Islet precursor cell (in vitro differentiated cells): ENCODE data around the gene SAMD4B.
"Not testable (repeated sequence)": the region's sequence is repeated elsewhere in the genome, so short reads cannot be mapped to it uniquely, and the experiment has no call there.

Source experiments
- DNase-seq: peaks from one replicate; pipeline ENCODE4 v3.0.0-alpha.2; 2018

SAMD4B gene

DNA sequence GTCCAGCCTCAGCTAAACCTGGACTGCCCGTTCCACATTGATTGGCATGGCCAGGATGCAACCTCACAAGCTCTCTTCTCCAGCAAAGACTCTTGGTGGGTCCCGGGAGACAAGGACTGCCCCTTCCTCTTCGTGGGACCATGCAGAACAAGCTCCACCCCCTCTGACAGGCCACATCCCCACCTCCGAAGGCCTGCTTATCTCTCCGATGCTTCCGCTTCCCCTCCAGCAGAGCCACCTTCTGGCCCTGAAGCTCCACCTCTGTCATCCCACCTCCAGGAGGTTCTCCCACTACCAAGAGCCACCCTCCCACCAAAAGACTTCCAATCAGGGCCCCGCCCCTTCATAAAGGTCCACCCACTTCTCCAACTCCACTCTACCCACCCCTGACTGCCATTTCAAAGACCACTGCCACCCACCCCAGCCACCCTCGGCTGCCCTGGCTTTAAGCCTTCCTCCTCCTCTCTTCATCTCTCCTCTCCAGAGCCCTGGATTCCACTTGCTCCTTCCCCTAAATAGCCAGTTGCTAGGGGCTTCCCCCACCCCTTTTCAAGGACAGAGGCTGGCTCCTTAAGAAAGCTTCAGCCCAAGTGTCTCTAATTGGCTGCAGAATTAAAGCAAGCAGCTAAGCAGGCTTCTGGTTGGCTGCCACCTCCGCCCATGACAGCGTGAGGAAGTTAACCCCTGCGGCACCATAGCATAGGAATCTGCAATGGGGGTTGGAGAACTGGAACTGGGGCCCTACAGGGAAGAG is 31.5 kb upstream of the SAMD4B start:
- no peak for DNase-seq

DNA sequence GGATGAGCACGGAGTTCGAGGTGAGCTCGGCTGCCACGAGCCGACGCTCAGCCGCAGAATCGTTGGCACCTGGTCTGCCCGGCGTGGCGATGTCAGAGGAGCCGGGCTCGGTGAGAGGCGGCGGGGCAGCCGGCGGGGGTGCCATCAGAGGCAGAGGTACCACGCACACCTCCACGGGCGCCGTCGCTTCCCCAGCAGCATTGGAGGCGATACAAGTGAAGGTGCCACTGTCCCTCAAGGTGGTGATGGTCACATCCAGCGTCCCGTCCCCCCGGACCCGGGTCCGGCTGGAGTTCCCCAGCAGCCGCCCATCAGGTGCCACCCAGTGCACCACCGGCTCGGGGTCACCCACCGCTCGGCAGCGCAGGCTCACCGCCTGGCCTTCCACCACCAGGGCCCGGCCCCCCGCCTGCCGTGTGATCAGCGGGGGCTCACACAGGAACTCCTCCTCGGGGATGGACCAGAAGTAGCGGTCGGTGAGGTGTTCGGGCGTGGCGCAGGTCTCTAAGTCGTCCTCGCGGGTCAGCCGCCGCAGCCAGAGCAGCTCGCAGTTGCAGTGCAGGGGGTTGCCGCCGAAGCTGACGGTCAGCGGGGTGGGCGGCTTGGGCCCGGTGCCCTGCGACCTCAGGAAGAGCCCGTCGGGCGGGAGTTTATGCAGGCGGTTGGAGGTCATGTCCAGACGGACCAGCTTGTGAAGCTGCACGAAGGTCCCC is 28.0 kb upstream of the SAMD4B start:
- DNase-seq, result no peak

DNA sequence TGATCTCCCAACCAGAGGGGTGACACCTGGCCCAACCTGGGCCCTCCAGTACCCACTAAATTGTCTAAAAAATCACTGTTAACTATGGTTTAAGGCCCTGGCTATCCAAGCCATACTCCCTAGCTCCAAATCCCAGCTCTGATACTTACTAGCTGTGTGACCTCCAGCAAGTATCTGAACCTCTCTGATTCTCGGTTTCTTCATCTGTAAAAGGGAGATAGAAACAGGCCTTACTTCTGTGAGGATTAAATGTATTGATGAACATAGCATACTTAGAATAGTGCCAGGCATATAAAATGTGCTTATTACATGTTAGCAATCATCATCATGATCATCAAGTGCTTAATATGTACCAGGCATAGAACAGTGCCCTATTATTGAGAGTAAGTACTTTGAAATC is 26.3 kb upstream of the SAMD4B start:
- no peak for DNase-seq

DNA sequence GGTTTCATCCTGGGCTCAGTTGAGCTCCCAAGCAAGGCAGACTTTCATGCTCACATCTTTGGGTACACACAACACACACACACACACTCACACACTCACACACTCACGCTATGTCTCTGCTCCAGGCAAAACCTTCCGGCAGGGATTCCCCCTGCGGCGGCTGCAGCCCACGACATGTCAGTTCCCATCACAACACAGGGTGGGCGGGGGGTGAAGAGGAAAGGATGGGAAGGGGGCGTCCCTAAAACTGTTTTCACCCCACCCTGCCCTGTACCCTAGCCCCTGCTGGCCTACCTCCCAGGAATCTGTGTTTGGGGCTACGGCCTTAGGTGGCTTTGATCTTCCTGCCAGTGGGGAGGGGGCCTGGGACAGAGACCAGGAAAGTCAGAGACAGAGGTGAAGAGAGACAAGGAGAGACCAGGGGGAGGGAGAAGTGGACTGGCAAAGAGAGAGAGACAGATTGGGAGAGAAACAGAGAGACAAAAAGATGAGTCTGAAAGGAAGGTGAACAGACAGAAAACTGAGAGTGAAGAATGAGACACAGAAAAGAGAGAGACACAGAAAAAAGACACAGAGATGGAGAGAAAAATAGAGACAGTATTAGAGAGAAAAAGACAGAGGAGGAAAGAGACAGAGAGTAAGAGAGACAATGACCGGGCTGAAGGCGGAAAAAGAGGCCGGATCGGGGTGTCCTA is 25.4 kb upstream of the SAMD4B start:
- DNase-seq, result no peak

DNA sequence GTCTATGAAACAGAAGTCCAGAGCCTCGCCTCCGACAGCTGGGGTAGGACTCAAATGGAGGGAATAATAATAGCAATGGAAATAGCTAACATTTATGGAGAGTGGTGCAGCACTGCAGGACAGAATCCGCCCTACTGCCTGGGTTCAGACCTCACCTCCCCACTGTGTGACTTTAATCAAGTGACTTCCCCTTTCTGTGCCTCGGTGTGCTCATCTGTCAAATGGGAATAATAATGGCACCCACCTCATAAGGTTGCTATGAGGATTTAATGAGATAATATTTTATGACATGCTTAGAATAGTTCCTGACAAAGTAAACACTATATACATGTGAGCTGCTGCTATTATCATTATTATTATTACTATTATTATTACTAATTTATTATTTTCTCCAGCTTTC is 24.7 kb upstream of the SAMD4B start:
- no peak for DNase-seq

DNA sequence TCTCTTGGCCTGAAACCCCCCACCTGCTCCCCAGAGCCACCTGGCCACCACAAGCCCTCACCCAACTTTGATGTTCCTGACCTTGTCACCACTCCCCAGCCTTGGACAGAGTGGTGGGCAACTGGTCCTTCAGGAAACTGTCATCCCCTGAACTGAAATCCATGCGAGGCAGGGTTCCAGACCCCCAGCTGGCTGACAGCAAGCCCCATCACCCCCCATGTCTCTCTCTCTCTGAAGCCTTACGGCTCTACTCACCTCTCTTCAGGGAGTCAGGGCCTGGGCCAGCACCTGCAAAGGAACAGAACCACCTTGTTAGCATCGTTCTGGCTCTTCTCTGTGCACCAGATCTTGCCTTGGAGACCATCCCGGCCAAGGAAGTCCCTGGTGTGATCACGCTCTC is 24.1 kb upstream of the SAMD4B start:
- DNase-seq, result no peak

DNA sequence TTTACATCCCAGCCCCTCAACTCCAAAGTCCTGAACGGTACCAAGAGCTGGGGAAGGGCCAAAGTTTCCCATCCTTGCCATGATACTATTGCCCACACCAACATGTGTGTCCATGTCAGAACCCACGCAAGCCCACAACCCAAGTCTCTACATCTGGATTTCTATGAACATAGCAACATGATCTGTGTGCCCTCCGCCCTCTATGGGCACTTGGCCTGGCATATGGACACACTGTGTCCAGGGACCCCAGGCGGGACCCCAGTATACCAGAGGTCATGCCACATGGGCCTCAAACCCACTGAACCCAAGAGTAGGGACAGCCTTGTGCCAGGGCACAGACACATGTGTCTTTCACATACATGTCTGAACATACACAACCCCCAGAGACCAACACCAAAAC is 23.5 kb upstream of the SAMD4B start:
- DNase-seq, result no peak

DNA sequence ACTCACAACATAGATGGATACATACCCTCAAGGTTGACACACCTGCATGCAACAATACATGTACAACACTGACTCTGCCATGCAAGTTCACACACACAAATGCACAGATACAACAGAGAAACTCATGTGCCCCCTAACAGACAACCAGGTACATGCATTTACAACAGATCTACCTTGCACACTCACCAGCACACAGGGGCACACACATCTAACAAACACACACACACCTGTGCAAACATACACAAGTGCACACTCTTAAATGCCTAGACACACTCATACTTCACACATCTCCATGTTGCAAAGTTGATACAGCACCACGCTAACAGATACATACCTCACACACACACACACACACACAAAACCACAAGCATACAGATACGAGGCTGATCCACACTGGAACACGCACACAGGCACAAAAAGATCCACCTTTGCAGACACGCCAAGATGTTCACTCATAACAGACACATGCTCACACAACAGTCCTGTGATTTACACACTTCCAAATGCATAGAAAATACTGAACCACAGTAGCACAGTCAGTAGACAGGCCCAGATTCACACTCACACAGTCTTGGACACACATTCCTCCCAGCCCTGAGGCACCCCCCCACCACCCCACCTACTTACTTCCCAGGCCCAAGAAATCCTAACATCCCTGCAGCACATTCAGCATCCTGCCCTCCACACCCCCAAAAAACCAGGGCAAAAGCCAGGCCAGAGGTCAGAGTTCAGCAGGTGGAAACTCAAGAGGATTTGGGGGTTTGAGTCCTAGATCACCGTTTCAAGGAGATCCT is 22.9 kb upstream of the SAMD4B start:
- no peak for DNase-seq

DNA sequence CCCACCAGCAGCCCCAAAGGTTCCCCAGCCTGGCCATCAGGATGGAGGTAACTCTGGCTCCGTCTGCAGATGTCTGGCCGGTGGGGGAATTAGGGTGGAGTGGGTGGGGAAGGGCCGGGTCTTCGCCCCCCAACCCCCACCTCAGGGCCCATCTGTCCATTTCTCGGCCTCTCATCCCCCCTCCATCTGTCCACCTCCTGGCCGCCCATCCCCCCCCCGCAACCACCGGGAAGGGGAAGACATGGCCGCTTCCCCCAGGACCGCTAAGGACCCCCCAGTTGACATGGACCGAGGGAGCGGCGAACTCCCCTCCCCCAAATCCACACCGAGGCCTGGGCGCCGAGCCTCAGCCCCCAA is 22.4 kb upstream of the SAMD4B start:
- no peak for DNase-seq

DNA sequence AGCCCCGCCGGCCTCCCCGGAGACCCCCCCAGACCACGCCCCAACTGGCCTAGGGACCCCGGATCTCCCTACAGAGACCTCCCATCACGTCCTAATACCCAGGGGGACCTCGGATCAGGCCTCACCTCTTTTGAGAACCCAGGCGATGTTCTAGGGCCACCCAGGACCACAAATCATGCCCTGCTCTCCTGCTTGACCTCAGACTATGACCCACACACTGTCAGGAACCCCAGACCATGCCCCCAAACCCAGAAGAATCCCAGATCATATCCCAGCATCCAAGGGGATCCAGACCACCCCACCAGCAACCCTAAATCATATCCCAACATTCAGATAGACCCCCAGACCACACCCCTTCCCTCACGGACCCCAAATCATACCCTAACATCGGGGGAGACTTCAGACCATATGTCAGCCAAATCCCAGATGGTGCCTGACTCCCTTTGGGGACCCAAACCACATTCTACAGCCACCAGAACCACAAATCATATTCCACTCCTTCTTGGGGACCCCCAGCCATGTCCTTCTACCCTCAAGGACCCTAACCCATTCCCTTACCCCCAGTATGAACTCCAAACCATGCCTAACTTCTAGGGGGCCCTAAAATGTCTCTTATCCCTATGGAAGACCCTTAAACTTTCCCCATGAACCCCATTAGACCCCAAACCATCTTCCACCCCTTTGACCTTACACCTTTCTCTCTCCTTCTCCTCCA is 20.9 kb upstream of the SAMD4B start:
- no peak for DNase-seq

DNA sequence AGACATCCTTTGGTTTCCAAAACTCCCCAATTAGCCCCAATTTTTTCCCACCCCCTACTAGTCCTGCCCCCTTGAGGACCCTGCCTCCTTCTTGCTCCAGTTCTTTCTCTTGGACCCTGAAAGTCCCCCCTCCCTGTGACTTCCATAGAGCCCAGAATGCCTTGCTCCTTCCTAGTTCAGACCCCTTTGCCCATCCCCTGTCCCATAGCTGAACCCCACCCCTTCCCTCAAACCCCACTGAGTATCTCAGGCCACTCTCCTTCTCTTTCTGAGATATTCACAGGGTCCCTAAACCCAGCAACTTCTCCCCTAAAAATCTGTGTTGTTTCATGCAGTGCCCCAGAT is 20.4 kb upstream of the SAMD4B start:
- no peak for DNase-seq

DNA sequence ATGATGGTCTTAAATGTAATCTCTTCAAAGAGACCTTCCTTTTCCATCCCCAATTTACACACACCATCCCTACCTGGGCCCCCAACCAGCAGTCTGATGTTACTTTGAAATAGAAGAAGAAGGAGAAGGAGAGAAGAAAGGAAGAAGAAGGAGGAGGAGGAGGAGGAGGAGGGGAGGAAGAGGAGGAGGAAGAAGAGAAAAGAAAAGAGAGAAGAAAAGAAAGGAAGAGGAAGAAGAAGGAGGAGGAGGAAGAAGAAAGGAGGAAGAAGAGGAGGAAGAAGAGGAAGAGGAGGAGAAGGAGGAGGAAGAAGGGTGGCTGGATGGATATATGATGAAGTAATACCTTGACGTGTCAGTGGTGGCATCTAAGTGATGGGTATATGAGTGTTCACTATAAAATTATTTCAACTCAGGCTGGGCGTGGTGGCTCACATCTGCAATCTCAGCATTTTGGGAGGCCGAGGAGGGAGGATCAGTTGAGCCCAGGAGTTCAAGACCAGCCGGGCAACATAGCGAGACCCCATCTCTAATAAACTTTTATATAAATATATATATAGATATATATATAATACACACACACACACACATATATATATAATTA is 17.9 kb upstream of the SAMD4B start:
- DNase-seq, result no peak

DNA sequence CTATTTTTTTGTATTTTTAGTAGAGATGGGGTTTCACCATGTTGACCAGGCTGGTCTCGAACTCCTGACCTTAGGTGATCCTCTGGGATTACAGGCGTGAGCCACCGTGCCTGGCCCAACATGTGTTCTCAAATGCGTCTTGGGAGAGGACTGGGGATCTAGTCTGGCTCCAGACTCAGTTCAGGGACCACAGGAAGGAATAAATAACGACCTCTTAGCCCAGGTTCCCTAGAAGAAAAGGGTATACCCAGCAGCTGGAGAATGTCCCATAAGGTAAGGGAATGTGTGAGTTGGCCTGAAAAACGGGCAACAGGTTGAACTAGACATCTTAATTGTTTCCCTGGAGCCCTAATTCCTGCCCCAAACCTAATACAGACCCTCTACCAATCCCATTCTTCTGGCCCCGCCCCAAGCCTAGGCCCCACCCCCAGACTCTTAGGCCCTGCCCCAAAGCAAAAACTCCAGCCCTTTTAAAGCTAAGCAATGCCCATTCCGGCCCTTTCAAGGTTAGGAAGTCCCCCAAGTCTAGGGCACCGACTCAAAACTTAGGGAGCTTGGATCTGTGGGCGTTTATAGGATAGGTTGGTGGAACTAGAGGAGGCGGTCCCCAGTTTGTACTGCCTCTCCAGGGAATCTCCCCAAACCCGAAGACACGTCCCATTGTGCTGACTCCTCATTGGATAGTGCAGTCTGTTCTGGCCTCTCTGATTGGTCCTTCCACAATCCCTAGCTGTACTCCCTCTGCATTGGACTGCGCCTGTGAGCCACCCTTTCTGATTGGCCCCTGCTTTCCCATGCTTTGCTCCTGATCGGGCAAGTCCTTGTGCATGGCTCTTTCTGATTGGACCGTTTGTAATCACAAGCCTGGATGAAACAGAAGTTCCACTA is 16.2 kb upstream of the SAMD4B start:
- no peak for DNase-seq

DNA sequence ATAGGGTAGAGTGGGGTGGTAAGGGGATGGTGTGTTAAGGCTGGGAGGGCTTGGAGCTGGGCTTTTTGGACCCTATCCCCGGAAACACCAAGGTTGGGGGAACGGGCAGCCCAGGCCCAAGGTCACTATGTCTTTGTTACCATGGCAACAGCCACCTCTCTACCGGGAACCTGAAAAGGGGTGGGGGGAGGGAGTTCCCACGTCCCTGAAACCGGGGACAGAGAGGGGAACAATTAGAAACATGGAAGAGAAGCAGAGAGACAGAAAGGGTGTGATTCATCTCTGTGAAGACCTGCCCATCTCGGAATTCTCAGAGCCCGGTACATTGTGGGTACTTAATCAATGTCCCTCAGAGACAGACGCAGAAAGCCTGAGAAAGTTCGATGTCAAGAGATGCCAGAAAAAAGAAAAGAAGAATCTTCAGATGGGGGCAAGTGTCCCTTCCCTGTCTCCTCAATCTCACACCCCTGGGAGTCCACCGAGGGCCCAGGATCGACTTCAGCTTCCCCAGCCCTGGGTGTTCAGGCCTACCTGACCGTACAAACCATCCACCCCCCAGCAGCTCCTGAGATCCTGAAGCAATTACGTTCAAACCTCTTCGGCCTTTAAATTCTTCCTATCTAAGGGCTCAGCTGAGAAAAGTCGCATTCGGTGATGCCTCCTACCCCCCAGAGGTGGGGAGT is 14.7 kb upstream of the SAMD4B start:
- no peak for DNase-seq

DNA sequence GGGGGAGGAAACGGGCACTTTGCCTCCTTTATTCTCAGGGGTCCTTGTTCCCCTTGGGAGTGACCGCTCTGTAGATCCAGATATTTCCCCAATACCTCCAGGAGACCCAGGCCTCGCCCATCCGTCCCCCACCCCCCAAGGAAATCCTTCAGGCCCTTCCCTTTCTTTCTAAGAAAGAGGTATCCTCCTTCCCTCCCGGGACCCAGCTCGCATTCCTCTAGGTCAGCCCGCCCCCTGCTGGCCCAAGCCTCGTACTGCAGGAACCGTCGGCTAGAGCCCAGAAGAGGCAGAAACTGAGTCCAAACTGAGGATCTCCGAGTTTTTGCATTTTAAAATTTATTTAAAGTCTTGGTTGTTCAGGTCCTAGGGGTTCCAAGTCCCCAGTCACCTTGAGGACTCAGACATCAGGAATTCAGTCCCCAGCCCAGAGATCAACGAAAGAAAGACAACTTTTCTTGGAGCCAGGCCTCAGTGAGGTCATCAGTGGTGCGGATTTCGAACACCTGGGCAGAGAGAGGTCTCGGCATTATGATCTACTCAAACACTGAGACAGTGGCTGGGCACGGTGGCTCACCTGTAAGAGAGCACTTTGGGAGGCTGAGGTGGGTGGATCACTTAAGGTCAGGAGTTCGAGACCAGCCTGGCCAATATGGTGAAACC is 14.0 kb upstream of the SAMD4B start:
- peak; percentile 89 for DNase-seq

DNA sequence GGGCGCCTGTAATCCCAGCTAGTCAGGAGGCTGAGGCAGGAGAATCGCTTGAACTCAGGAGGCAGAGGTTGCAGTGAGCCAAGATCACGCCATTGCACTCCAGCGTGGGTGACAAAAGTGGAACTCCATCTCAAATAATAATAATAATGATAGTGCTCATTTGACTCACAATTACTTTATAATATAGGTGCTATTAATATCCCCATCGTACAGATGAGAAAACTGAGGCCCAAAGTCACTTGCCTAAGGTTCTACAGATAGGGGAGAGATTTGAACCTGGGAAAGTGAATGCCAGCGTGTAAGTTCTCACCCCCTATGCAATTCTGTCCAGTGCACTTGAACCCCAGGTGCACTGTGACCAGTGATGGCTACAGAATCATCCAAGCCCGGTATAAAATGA is 12.3 kb upstream of the SAMD4B start:
- DNase-seq, result no peak

DNA sequence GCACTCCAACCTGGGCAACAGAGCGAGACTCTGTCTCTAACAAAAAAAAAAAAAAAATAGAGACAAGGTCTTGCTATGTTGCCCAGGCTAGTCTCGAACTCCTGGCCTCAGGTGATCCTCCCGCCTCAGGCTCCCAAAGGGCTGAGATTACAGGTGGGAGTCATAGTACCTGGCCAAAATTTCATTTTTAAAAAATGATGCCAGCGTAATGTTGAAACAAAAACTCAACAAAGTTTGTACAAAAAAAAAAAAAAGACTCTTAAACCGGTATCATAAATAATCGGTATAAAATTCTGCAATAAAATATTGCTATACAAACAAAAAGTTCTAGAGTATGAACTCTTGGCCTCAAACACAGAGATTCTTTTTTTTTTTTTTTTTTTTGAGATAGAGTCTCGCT is 9.9 kb upstream of the SAMD4B start:
- DNase-seq, result no peak

DNA sequence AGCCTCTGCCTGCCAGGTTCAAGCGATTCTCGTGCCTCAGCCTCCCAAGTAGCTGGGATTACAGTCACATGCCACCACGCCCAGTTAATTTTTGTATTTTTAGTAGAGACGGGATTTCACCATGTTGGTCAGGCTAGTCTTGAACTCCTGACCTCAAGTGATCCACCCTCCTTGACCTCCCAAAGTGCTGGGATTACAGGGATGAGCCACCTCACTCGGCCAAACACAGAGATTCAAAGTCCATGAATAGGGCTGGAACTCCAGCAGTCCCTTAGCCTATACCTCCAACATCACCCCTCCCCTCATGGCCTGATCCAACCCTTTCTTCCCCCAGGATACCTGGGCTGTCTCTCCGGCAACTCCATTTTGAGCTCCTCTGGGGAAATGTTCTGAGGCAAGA is 9.5 kb upstream of the SAMD4B start:
- DNase-seq, result not testable (repeated sequence)

DNA sequence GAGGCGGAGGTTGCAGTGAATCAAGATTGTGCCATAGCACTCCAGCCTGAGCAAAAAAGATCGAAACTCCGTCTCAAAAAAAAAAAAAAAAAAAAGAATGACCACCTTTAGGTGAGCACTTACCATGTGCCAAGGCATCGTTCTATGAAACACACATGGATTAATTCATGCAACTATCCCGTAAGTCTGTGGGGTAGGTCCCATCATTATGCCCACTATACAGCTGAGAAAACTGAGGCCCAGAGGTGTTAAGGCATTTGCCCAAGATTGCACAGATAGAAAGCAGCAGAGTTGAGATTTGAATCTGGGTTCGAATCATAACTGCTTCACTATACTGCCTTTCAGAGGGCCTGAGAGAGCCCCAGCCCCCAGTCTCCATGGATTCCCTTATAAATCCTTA is 8.7 kb upstream of the SAMD4B start:
- no peak for DNase-seq

DNA sequence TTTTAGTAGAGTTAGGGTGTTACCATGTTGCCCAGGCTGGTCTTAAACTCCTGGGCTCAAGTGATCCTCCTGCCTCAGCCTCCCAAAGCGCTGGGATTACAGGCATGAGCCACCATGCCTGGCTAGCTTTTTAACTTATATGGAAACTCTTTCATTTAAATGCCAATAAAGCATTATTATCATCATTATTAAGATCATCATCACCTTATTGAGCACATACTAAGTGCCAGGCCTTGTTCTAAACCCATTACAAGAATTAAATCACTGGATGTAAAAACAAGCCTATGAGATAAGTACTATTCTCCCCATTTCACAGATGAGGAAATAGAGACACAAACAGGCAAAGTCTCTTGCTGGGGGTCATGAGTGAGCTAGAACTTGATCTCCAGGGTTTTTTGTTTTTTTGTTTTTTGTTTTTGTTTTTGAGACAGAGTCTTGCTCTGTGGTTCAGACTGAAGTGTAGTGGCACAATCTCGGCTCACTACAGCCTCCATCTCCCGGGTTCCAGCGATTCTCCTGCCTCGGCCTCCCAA is 7.7 kb upstream of the SAMD4B start:
- DNase-seq, result no peak
